GM23338 (cell line): ENCODE measurements around the gene PGAP3.

Experiments
- CREB1 ChIP-seq: fragments of 250-450 bp; sonication (Bioruptor Pico); IDR thresholded peaks from 2 replicates; pipeline ENCODE4 v1.5.0; 2020; ENCODE audit warnings: low read depth, mild to moderate bottlenecking, moderate library complexity
- EZH2 ChIP-seq: fragments of 200-600 bp; sonication (generic); IDR thresholded peaks from one replicate; pipeline ENCODE4 v1.8.0; 2017; ENCODE audit warnings: antibody characterized with exemption, mild to moderate bottlenecking, low read depth; ENCODE audit not compliant: unreplicated experiment
- EZH2phosphoT487 ChIP-seq: fragments of 200-600 bp; sonication (generic); IDR thresholded peaks from one replicate; pipeline ENCODE4 v1.8.1; 2018; ENCODE audit warnings: antibody characterized with exemption; ENCODE audit not compliant: unreplicated experiment
- POLR2AphosphoS5 ChIP-seq: IDR thresholded peaks from 2 replicates; pipeline ENCODE4 v1.6.1; 2016; ENCODE audit warnings: antibody characterized with exemption, low read depth
- ZNF114 ChIP-seq: fragments of 250-450 bp; sonication (Bioruptor Pico); IDR thresholded peaks from 2 replicates; pipeline ENCODE4 v1.5.0; 2020; ENCODE audit warnings: mild to moderate bottlenecking, moderate library complexity
- TF ChIP-seq, protein P1 (sequence below), 2 experiments: fragments of 200-600 bp in 1 of 2; sonication (generic) in 1 of 2; conservative IDR thresholded peaks; 2 replicates each; pipeline versions ENCODE4 v1.5.1 to v1.6.1; 2016 to 2017; ENCODE audit warnings: antibody characterized with exemption in 2 of 2, low read depth in 2 of 2, mild to moderate bottlenecking in 2 of 2, moderate library complexity in 1 of 2
- TF ChIP-seq, protein P2 (sequence below): IDR thresholded peaks from one replicate; pipeline ENCODE4 v1.6.1; 2018; ENCODE audit warnings: antibody characterized with exemption; ENCODE audit not compliant: unreplicated experiment

- TF ChIP-seq EZH2 (no peak), EZH2phosphoT487 (no peak), ZNF114 (no peak), POLR2AphosphoS5 (peak; percentile 76), CREB1 (CRISPR knock-in tag) (no peak)
- TF ChIP-seq, protein P1, sequence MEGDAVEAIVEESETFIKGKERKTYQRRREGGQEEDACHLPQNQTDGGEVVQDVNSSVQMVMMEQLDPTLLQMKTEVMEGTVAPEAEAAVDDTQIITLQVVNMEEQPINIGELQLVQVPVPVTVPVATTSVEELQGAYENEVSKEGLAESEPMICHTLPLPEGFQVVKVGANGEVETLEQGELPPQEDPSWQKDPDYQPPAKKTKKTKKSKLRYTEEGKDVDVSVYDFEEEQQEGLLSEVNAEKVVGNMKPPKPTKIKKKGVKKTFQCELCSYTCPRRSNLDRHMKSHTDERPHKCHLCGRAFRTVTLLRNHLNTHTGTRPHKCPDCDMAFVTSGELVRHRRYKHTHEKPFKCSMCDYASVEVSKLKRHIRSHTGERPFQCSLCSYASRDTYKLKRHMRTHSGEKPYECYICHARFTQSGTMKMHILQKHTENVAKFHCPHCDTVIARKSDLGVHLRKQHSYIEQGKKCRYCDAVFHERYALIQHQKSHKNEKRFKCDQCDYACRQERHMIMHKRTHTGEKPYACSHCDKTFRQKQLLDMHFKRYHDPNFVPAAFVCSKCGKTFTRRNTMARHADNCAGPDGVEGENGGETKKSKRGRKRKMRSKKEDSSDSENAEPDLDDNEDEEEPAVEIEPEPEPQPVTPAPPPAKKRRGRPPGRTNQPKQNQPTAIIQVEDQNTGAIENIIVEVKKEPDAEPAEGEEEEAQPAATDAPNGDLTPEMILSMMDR (conservative IDR thresholded peaks at IDR 0.05; ENCODE audit: low read depth in 2 of 2) = no peak
- TF ChIP-seq, protein P2, sequence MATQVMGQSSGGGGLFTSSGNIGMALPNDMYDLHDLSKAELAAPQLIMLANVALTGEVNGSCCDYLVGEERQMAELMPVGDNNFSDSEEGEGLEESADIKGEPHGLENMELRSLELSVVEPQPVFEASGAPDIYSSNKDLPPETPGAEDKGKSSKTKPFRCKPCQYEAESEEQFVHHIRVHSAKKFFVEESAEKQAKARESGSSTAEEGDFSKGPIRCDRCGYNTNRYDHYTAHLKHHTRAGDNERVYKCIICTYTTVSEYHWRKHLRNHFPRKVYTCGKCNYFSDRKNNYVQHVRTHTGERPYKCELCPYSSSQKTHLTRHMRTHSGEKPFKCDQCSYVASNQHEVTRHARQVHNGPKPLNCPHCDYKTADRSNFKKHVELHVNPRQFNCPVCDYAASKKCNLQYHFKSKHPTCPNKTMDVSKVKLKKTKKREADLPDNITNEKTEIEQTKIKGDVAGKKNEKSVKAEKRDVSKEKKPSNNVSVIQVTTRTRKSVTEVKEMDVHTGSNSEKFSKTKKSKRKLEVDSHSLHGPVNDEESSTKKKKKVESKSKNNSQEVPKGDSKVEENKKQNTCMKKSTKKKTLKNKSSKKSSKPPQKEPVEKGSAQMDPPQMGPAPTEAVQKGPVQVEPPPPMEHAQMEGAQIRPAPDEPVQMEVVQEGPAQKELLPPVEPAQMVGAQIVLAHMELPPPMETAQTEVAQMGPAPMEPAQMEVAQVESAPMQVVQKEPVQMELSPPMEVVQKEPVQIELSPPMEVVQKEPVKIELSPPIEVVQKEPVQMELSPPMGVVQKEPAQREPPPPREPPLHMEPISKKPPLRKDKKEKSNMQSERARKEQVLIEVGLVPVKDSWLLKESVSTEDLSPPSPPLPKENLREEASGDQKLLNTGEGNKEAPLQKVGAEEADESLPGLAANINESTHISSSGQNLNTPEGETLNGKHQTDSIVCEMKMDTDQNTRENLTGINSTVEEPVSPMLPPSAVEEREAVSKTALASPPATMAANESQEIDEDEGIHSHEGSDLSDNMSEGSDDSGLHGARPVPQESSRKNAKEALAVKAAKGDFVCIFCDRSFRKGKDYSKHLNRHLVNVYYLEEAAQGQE = no peak
Observed at GRCh38 chr17:39699818-39700147, 11.9 kb upstream of the PGAP3 start, which contains the start of gene ERBB2.
